HG03571 (cell line): ENCODE results near the gene GLI3.

Source experiments
- ATAC-seq: cut with Tn5 transposase; IDR thresholded peaks from one replicate; pipeline ENCODE4 v1.9.1; 2021; ENCODE audit not compliant: unreplicated experiment

Gene GLI3

GRCh38 chr7:42107484-42108240 is 129.3 kb downstream of the GLI3 start:
- ATAC-seq, result no peak

GRCh38 chr7:42106562-42106961 is 130.4 kb downstream of the GLI3 start:
- no peak for ATAC-seq

GRCh38 chr7:42105554-42106358 is 131.3 kb downstream of the GLI3 start:
- ATAC-seq, result no peak

GRCh38 chr7:42104694-42105093 is 132.3 kb downstream of the GLI3 start:
- ATAC-seq, result no peak

DNA sequence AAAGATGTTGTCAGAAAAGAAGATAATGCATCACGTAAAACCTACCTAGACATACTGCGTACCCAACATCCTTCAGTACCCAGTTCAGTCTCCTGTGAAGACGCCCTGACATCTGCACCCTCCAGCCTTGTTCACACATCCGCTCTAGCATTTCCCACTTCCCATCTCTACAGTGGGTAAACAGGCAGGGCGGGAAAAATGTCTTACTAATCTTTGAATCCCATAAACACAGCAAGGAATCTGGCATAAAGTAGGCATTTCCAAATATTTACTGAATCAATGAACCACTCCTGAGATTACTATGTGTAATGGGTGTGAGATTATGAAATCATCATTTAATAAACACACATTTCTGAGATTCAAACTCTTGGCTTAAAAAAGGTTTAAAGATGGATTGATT is 132.8 kb downstream of the GLI3 start:
- no peak for ATAC-seq

- ATAC-seq, result no peak
Measured at GRCh38 chr7:42103456-42103855, 133.6 kb downstream of the GLI3 start.

DNA sequence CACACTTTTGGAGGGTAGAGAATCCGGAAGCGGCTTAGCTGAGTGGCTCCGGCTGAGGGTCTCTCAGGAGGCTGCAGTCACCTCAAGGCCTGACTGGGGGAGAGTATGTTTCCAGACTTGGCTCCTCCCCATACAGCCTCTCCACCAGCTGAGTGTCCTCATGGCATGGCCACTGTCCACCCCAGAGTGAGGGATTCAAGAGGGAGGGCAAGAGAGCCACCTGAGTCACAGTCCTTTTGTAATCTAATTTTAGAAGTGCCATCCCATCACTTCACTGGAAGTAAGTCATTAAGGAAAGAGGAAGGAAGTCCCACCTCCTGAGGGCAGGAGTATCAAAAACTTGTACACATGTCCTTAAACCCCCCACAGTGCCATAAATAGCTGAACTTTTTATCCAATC is 134.0 kb downstream of the GLI3 start:
- no peak for ATAC-seq

DNA sequence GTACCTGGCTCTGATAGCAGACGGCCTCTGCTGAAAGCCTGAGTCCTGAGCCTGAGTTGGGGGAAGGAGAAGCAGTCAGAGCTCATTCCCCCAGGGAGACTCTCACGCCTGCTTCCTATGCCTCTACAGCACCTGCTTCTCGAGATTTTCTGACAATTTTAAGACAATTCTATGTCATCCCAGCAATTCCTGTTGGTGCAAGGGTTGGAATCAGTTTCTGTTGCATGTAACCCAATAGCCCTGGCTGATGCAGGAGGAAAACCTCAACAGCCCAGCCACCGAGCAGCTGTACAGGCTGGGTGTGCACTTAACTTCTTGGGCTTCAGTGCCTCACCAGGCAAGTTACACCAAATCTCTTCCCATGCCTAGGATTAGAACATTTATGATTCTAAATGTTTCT is 134.7 kb downstream of the GLI3 start:
- no peak for ATAC-seq

GRCh38 chr7:42100156-42100508 is 136.9 kb downstream of the GLI3 start:
- ATAC-seq, result no peak

GRCh38 chr7:42099470-42100155 is 137.4 kb downstream of the GLI3 start:
- no peak for ATAC-seq

GRCh38 chr7:42099066-42099465 is 137.9 kb downstream of the GLI3 start:
- no peak for ATAC-seq

DNA sequence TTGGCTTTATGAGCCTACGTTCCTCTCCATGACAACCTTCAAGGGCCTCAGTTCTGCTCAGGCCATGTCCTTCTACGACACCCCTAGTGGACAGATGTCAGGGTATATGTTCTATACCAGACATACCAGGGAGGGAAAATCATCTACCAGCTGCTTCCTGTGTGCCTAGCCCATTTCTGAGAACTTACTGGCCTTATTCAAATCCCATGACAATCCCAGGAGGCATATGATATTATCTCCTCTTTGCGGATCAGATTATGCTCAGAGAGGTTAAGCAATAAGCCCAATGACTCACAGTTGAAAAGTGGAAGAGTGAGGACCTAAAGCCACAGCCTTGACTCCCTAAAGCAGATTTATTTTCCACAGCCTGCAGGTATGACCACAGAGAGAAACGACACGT is 139.3 kb downstream of the GLI3 start:
- no peak for ATAC-seq

DNA sequence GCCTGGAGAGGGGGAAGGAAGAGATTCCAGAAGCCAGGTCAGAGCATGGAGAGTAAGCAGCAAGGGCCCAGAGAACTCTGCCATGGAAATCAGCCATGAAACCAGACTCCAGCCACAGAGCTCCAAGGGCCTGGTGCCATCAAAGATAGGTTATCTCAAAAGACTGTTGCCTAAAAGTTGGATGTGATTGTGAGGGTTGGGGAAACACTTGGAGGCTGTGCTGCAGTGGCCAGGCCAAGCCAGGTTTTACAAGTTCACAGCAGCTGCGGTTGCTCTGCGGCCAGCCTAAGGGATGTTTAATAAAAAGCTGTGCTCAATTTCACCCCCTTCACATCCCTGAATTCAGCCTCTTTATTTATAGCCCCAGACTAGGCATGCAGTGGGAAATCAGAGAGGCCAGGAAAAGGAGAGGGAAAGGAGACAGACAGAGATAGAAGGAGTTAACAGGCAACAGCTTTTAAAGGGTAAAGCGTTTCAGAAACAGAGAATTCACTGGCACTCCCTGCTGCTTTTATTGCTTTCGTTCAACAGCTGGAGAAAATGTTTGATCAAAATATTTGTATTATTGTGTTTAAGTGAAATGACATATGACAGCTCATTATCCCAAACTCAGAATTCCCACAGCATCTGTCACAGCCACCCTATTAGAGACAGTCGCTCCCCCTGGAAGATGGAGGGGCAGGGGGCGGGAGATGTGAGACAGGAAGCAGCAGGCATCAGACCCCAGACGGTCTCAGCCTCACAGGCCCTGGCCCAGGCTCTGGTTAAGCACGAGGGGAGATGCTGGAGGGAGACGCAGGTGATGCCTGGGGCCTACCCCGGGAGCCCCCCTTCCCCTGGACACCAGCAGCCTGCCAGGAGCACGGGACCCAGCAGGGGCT is 140.1 kb downstream of the GLI3 start:
- ATAC-seq, result no peak

- ATAC-seq, result no peak
Measured at GRCh38 chr7:42096268-42096667, 140.7 kb downstream of the GLI3 start.

- ATAC-seq, result no peak
Measured at GRCh38 chr7:42095791-42096190, 141.2 kb downstream of the GLI3 start.

GRCh38 chr7:42093349-42093905 is 143.6 kb downstream of the GLI3 start:
- ATAC-seq, result no peak

- ATAC-seq, result no peak
Measured at GRCh38 chr7:42091461-42092291, 145.3 kb downstream of the GLI3 start.

DNA sequence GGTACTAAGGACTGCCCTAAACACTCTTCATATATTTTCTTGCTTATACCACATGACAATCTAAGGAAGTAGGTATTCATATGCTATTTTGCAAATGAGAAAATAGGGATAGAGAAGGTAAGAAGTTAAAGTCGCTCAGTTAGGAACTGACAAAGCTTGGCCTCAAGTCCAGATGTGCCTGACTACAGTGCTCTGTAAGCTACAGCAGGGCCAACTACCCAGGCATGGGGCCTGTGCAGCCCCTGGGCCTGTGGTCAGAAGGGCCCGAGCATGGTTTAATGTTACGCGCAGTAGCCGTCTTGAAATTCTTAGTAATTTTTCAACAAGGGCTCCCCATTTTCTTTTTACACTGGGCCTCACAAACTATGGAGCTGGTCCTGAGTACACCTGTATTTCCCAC is 146.2 kb downstream of the GLI3 start:
- no peak for ATAC-seq

- ATAC-seq, result no peak
Measured at GRCh38 chr7:42090056-42090455, 147.0 kb downstream of the GLI3 start.

DNA sequence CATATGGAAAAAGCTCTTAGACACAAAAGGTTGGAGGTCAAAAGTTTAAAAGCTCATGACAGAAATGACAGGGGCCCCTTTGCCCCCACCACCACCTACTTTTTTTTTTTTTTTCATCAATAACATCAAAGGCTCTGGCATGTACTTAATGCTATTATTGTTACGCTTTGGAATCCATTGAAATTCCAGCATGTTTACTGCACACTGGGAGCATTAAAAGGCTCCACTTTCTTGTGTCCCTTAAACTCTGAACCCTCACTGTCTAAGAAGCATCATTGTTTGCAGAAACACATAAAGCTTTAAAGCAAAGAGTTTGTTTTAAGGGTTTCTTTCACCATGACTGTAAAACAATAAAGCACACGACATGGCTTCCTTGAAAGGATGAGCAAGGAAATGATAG is 149.4 kb downstream of the GLI3 start:
- no peak for ATAC-seq
